Measurements from ENCODE around the gene SH3YL1.
"Not testable (repeated sequence)": the region's sequence is repeated elsewhere in the genome, so short reads cannot be mapped to it uniquely, and the experiment has no call there.

The SH3YL1 gene

GRCh38 chr2:196406-196805 is 67.4 kb downstream of the SH3YL1 start:
- no peak overlapping the region for H3K4me3 ChIP-seq (ENCODE audit: low read length)
- no peak for DNase-seq (ENCODE audit: low read depth, low spot score)

DNA sequence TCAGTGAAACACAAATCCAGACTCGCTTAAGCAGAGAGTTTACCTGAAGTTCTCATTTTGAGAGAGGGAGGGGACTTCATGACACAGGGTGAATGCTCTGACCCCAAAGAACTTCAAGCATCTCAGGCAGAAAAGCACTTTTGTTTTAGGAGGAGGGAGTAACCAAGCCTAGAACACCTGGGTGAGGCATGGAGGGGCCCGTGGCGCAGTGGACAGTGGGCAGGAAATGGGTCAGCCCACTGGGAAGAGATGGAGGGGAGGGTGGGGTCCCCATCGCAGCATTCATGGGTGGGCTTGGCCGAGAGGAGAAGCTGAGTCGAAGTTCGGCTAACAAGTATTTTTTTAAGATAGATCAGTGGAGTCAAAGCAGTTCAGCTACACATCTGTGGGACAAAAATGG is 67.9 kb downstream of the SH3YL1 start:
- H3K4me3 ChIP-seq (ENCODE audit: low read length): no peak overlapping the region
- no peak for DNase-seq (ENCODE audit: low read depth, low spot score)

GRCh38 chr2:193141-193671 is 70.6 kb downstream of the SH3YL1 start:
- no peak for DNase-seq (ENCODE audit: low read depth, low spot score)

DNA sequence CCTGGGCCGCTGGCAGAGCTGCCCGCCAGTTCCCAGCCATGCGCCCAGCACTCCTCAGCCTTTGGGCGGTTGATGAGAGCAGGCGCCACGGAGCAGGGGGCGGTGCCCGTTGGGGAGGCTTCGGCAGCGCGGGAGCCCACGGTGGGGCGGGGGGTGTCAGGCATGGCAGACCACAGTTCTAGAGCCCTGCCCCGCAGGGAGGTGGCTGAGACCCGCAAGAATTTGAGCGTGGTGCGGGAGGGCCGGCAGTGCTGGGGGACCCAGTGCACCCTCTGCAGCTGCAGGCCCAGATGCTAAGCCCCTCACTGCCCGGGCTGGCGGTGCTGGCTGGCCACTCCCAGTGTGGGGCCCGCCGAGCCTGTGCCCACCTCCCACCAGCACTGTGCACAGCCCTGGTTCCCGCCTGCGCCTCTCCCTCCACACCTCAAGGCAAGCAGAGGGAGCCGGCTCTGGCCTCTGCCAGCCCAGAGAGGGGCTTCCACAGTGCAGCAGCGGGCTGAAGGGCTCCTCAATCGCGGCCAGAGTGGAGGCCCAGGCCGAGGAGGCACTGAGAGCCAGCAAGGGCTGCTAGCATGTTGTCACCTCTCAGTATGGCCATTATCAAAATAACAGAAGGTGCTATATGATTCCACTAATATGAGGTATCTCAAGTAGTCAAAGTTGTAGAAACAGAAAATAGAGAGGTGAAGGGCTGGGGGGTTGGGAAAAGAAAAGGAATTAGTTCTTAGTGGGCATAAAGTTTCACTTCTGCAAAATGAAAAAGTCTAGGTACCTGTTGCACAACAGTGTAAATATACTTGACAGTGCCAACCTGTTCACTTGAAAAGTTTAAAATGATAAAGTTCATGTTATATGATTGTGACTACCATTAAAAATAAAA is 72.3 kb downstream of the SH3YL1 start:
- no peak overlapping the region for H3K4me3 ChIP-seq (ENCODE audit: low read length)
- no peak for DNase-seq (ENCODE audit: low read depth, low spot score)

More at GRCh38 chr2:193141-193671, 70.6 kb downstream of the SH3YL1 start:
- no peak overlapping the region for H3K4me3 ChIP-seq (ENCODE audit: low read length)

DNA sequence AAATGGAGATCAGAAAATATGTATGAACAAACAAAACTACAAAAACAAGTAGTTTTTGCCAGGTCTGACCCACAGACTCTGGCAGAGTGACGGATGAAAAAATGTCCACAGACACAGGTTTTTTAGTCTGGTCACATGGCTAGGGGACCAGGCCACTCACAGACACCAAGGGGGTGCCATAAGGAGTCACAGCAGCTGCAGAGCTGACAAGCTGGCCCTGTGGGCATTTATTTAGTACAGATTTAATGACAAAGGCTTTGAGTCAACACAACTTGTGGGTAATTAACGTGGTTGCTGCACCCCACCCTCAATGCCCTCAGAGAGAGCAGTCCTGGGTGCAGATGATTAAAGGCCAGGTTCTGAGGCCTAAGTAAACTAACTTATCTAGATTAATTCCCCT is 76.0 kb downstream of the SH3YL1 start:
- H3K4me3 ChIP-seq (ENCODE audit: low read length): no peak overlapping the region

DNA sequence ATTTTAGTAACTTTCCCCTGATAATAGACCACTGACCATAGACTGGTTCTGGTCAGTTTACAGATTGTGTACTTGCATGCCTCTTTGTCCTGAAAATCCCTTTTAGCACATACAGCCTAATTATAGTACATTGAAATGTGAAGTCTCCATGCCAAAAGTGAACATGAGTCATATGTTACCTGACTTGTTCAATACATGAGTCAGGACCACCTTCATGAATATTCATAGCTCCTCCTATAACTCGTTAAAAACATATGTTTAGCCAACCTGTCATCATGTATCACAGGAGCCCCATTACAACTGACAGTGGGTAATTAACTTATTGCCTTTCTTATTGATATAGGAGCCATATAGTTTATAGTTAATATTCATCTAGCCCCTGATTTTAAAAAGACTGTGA is 78.6 kb downstream of the SH3YL1 start:
- H3K4me3 ChIP-seq (ENCODE audit: low read length): no peak overlapping the region
- no peak for DNase-seq (ENCODE audit: low read depth, low spot score)

More for the DNA sequence above, 76.0 kb downstream of the SH3YL1 start:
- DNase-seq (ENCODE audit: low read depth, low spot score): no peak

DNA sequence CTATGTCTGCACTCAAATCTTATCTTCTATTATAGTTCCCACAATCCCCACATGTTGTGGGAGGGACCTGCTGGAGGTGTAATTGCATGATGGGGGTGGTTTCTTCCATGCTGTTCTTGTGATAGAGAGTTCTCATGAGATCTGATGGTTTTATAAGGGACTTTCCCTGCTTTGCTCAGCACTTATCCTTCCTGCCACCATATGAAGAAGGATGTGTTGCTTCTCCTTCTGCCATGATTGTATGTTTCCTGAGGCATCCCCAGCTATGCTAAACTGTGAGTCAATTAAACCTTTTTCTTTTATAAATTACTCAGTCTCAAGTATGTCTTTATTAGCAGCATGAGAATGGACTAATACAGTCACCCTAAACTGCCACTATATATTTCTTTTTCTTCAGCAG is 79.1 kb downstream of the SH3YL1 start:
- no peak overlapping the region for H3K4me3 ChIP-seq (ENCODE audit: low read length)

GRCh38 chr2:182509-183122 is 81.2 kb downstream of the SH3YL1 start:
- H3K4me3 ChIP-seq (ENCODE audit: low read length): no peak overlapping the region
- DNase-seq (ENCODE audit: low read depth, low spot score): peak; percentile 35

More for the DNA sequence above, 79.1 kb downstream of the SH3YL1 start:
- no peak for DNase-seq (ENCODE audit: low read depth, low spot score)

DNA sequence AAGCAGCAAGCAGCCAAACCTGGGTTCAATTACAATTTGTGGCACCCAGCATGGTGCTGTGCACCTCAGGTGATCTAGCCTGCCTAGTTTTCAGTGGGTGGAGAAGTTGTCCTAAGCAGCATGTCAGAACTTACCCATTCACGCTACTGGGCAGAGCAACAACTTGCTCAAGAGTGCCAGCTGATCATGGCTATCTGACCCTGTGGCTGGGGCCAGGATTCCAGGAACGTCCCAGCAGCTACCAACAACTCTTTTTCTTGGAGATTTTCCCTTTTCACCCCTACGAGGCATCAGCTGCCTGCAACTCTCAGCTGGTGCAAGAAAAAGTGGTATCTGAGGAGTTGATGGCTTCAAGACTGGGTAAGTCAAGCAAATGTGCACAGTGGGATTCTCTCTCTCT is 83.5 kb downstream of the SH3YL1 start:
- H3K4me3 ChIP-seq (ENCODE audit: low read length): no peak overlapping the region
- no peak for DNase-seq (ENCODE audit: low read depth, low spot score)

- no peak overlapping the region for H3K4me3 ChIP-seq (ENCODE audit: low read length)
- DNase-seq (ENCODE audit: low read depth, low spot score): no peak
Observed at GRCh38 chr2:179886-180285, 83.9 kb downstream of the SH3YL1 start.

DNA sequence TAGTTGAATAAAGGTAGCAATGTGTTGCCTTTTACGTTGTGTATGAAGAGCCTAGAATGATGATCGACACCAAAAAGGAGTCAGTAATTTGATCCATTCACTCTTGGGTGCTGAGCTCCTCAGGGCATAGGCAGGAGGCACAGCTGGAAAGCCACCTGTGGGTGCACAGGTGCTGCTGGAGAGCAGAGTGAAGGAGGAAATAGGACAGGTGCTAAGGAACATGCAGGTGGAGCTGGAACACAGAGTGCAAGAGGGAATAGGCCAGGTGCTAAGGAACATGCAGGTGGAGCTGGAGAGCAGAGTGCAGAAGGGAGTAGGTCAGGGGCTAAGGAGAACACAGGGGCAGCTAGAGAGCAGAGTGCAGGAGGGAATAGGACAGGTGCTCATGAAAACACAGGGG is 86.1 kb downstream of the SH3YL1 start:
- DNase-seq (ENCODE audit: low read depth, low spot score): no peak
- H3K4me3 ChIP-seq (ENCODE audit: low read length): no peak overlapping the region

GRCh38 chr2:176917-177316 is 86.9 kb downstream of the SH3YL1 start:
- DNase-seq (ENCODE audit: low read depth, low spot score): no peak
- no peak overlapping the region for H3K4me3 ChIP-seq (ENCODE audit: low read length)

- DNase-seq (ENCODE audit: low read depth, low spot score): peak; percentile 89
- no peak overlapping the region for H3K4me3 ChIP-seq (ENCODE audit: low read length)
Observed at GRCh38 chr2:175880-176820, 87.7 kb downstream of the SH3YL1 start.

DNA sequence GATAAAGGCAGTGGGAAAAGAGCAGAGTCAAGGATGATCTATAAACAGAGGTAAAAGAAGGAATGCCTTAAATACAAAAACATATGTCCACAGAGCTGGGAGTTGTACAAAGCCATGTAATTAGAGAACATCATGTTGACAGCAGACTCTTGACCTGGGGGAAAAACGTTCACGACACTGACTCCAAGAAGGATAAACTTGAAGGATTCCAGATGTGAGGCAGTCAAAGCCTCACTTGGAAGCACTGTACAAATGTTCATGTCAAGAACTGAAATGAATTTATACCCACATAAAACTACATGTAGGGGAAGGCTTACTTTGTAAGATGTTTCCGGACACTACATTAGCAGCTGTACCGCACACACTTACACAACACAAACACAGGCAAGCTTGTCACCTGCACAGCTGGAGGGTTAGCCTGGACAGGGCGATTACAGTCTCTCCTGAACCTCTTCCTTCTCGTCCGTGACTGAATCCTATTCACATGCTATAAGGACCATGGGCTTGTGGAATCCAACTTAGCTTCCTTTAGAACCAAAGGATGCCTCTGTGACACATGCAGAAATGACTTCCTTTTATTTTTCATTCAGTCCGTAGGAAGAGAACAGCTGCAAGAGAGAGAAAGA is 88.6 kb downstream of the SH3YL1 start:
- no peak overlapping the region for H3K4me3 ChIP-seq (ENCODE audit: low read length)
- no peak for DNase-seq (ENCODE audit: low read depth, low spot score)

GRCh38 chr2:172120-172519 is 91.7 kb downstream of the SH3YL1 start:
- H3K4me3 ChIP-seq (ENCODE audit: low read length); DNase-seq (ENCODE audit: low read depth, low spot score): not testable (repeated sequence)

DNA sequence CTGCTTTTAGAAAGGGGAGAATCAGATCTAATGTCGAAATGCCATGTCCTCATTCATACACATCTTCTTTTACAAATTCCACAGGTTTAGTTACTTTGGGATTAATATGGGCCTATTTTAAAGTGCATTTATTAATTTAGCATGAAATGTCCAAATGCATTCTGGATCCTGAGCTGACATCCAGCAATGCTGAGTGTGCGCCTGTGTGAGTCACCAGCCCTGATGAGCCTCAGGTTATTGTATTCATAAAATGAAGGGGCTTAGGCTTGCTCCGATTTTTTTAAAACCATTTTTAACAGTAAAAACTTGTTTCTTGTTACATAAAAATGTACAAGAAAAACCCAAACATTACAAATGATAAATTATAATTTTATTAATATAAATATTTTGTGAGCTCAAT is 94.1 kb downstream of the SH3YL1 start:
- DNase-seq (ENCODE audit: low read depth, low spot score): no peak
- H3K4me3 ChIP-seq (ENCODE audit: low read length): no peak overlapping the region

Measured in Jurkat, Clone E6-1 (cell line).